ENCODE measurements around the gene TRIAP1. TPM values are rescaled to one million over a fixed set of nuclear protein-coding genes. Genes with fewer than 3 reads are reported as not detected.

The TRIAP1 gene
- total RNA-seq, 1 donor from 2014 or later, result 16.6 TPM

DNA sequence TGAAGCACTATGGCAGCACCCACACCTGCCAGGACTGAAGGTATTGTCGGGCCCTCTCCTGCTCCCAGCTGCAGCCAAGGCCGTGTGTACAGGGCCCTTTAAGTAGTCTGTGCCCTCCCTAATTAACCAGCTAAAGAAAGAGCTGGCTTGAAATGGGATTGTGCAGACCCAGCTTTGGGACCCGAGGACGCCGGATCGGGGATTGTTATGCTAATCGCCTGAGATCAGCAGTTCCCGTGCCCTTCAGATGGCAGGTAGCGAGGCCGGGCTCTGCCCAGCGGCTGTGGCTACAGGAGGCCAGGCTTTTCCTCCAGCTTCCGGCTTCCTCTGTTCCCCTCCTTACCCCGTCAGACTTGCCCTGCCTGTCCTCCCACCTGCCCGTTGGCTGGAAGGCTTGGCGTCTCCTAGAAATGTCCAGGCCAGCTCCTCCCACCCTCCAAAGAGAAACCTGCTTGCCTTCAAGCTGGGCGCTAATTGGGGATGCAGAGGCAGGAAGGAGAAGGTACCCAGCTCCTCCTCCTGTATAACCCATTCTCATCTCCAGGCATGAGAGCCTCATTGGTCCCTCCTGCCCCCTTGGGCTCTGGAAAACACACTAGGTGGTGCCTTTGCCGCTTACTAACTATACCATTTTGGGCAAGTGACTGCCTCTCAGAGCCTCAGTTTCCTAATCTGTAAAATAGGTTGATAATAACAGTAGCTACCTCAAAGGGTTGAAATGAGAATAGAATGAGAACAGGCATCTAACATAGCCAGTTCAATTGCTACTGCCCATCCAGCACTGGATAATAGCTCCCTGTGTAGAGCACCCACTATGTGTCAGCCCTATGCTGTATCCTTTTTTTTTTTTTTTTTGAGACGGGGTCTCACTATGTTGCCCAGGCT, 51.5 kb downstream of the TRIAP1 start:
- ATAC-seq, result no peak
- no peak for DNase-seq (ENCODE audit: low spot score)

Other genes with a start within 250 kb of the TRIAP1 start
- 743 TPM for gene RPLP0, start 245.3 kb downstream of the TRIAP1 start, total RNA-seq
- gene PXN, start 180.7 kb downstream of the TRIAP1 start, total RNA-seq, result 24.0 TPM
- 3,631 TPM for gene RNU4-2, start 154.5 kb downstream of the TRIAP1 start, total RNA-seq
- gene RNU4-1, start 153.1 kb downstream of the TRIAP1 start, total RNA-seq, result 1,949 TPM
- gene SIRT4, start 144.1 kb downstream of the TRIAP1 start, total RNA-seq, result 3.4 TPM
- 3.0 TPM for gene PLA2G1B, start 118.6 kb downstream of the TRIAP1 start, total RNA-seq
- gene MSI1, start 77.2 kb downstream of the TRIAP1 start, total RNA-seq, result not detected
- gene COX6A1, start 8.3 kb downstream of the TRIAP1 start, total RNA-seq, result 300 TPM
- 22.9 TPM for gene GATC, start 60 bp upstream of the TRIAP1 start, total RNA-seq
- gene SRSF9, start 23.4 kb upstream of the TRIAP1 start, total RNA-seq, result 57.8 TPM
- gene DYNLL1, start 49.7 kb upstream of the TRIAP1 start, total RNA-seq, result 95.7 TPM
- gene COQ5, start 82.8 kb upstream of the TRIAP1 start, total RNA-seq, result 32.1 TPM
- gene RNF10, start 88.0 kb upstream of the TRIAP1 start, total RNA-seq, result 113 TPM
- gene POP5, start 135.0 kb upstream of the TRIAP1 start, total RNA-seq, result 24.1 TPM
- 0.10 TPM for gene CABP1, start 194.2 kb upstream of the TRIAP1 start, total RNA-seq
- gene MLEC, start 240.8 kb upstream of the TRIAP1 start, total RNA-seq, result 194 TPM

Data from left lobe of liver (tissue), 2 donors.